ENCODE results near the gene UTP3.
"Not testable (repeated sequence)": the region's sequence is repeated elsewhere in the genome, so short reads cannot be mapped to it uniquely, and the experiment has no call there.

The UTP3 gene

DNA sequence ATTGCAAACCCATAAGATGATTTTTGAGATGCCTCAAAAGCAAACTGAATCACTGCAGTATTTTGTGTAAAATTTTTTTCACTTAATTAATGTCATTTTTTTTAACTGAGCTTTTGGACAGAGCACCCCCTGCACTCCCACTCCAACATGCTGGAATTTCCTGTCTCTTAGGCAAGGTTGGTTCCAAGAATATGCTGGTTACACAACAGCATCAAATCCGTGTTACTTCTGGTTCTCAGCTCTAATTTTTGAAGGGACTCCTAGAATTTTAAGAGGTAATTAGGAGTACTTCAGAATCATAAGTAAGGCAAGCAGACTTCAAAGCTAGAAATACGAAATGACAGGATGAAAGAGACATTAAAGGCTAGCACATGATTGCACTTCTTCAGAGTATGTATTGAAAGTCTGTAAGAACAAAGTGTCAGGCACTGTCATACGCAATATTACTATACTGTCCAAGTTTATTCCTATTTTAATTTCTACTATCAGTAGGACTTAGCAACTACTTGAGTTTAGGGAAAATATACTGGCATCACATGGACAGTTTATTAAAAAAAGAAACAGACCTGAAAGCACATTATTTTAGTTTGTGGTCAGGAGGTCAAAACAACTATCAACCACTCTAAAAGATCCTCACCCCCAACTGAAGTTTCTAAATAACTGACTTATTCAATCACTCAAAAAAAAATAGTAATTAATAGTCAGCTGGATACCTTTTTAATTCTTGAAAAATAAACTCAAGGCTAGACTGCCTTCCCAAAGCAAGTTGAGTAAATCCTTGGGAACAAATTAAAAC lies 20.4 kb upstream of the UTP3 start:
- Histone ChIP-seq H3K4me3 (ENCODE audit: low read depth in 1 of 2, low read length in 2 of 2) (no peak overlapping the region), H3K4me1 (ENCODE audit: control insufficient read depth in 1 of 2, insufficient read depth in 2 of 2, low read length in 2 of 2) (no peaks in the 10 kb centered on the region), H3K9me3 (ENCODE audit: control insufficient read depth in 1 of 2, low read length in 2 of 2) (no peaks in the 10 kb centered on the region), H3K27me3 (ENCODE audit: control insufficient read depth in 1 of 2, insufficient read depth in 2 of 2, low read length in 2 of 2) (no peaks in the 10 kb centered on the region), H3K9ac (ENCODE audit: low read depth in 1 of 2, low read length in 2 of 2) (no peak overlapping the region), H3K27ac (ENCODE audit: low read depth, low read length) (no peak overlapping the region), H3K36me3 (ENCODE audit: control insufficient read depth in 1 of 2, insufficient read depth in 2 of 2, low read length in 2 of 2) (no peaks in the 10 kb centered on the region)

DNA sequence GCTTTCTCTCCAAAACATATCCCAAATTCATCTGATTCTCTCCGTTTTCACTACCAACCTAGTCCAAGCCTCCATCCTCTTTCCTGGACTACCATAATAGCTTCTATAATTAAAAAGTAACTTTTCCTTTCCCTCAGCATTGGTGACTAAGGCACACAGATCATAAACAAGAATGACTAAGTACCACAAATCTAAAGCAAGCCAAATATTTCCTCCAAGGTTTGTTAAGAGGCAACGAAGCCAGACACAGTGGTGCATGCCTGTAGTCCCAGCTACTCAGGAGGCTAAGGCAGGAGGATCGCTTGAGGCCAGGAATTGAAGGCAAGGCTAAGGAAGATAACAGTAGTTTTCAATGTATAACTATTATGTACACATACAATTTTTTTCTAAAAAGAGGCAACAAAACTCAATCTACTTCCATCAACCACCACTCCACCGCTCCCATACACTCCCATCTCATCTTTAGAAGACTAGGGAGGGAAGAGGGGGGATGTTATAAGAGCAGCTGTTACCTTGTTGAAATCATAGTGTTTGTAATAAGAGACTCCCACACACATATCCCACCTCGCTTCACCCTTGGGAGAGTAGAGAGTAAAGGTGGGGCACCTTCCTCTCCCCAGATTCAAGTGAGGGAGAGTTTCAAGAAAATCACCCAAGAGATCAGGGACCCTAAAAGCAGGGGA lies 17.9 kb upstream of the UTP3 start:
- Histone ChIP-seq H3K4me1 (ENCODE audit: control insufficient read depth in 1 of 2, insufficient read depth in 2 of 2, low read length in 2 of 2) (no peaks in the 10 kb centered on the region), H3K27me3 (ENCODE audit: control insufficient read depth in 1 of 2, insufficient read depth in 2 of 2, low read length in 2 of 2) (no peaks in the 10 kb centered on the region), H3K27ac (ENCODE audit: low read depth, low read length) (no peak overlapping the region)

DNA sequence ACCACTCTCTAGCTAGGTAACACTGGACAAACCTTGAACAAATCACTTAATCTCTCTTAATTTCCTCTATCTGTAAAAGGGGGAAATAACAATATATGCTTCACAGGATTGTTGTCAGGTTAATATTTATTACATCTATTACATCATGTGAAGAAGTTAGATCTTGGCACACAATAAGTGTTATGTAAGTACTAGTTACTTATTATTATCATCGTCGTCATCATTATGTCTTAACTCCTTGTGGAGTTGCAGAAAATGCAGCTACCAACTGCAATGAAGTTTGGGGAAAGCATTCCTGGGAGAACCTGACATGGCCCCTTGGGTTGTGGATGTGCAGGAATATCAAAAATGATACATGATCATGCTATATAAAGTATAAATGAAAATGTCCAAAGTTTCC lies 17.2 kb upstream of the UTP3 start:
- Histone ChIP-seq H3K9me3 (ENCODE audit: control insufficient read depth in 1 of 2, low read length in 2 of 2) (no peaks in the 10 kb centered on the region), H3K27ac (ENCODE audit: low read depth, low read length) (no peak overlapping the region), H3K4me3 (ENCODE audit: low read depth in 1 of 2, low read length in 2 of 2) (no peak overlapping the region), H3K4me1 (ENCODE audit: control insufficient read depth in 1 of 2, insufficient read depth in 2 of 2, low read length in 2 of 2) (no peaks in the 10 kb centered on the region), H3K9ac (ENCODE audit: low read depth in 1 of 2, low read length in 2 of 2) (no peak overlapping the region), H3K36me3 (ENCODE audit: control insufficient read depth in 1 of 2, insufficient read depth in 2 of 2, low read length in 2 of 2) (no peaks in the 10 kb centered on the region), H3K27me3 (ENCODE audit: control insufficient read depth in 1 of 2, insufficient read depth in 2 of 2, low read length in 2 of 2) (no peaks in the 10 kb centered on the region)

More for the DNA sequence above, 17.9 kb upstream of the UTP3 start:
- Histone ChIP-seq H3K4me3 (ENCODE audit: low read depth in 1 of 2, low read length in 2 of 2) (no peak overlapping the region), H3K9me3 (ENCODE audit: control insufficient read depth in 1 of 2, low read length in 2 of 2) (no peaks in the 10 kb centered on the region), H3K9ac (ENCODE audit: low read depth in 1 of 2, low read length in 2 of 2) (no peak overlapping the region), H3K36me3 (ENCODE audit: control insufficient read depth in 1 of 2, insufficient read depth in 2 of 2, low read length in 2 of 2) (no peaks in the 10 kb centered on the region)

DNA sequence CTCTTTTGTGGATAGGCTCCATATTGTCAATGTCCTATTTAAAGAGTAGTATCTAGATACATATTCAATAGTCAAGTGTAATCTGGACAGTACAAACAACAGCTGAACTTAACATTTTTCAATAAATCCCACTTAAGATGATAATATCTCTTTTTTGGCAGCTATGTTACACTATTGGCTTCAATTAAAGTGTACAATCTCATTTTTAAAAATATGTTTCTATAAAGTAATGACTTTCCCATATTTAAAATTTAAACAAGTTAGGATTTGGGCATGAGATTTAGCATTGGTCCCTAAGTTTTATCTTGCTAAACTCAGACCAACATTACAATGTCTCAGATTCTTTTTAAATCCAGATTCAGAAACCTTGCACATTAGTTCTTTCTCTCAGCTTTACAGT lies 14.1 kb upstream of the UTP3 start:
- H3K9me3 ChIP-seq (ENCODE audit: control insufficient read depth in 1 of 2, low read length in 2 of 2) = no peaks in the 10 kb centered on the region
- H3K27ac ChIP-seq (ENCODE audit: low read depth, low read length) = no peak overlapping the region
- H3K4me3 ChIP-seq (ENCODE audit: low read depth in 1 of 2, low read length in 2 of 2) = no peak overlapping the region
- H3K36me3 ChIP-seq (ENCODE audit: control insufficient read depth in 1 of 2, insufficient read depth in 2 of 2, low read length in 2 of 2) = no peaks in the 10 kb centered on the region
- H3K4me1 ChIP-seq (ENCODE audit: control insufficient read depth in 1 of 2, insufficient read depth in 2 of 2, low read length in 2 of 2) = no peaks in the 10 kb centered on the region
- no peaks in the 10 kb centered on the region for H3K27me3 ChIP-seq (ENCODE audit: control insufficient read depth in 1 of 2, insufficient read depth in 2 of 2, low read length in 2 of 2)
- H3K9ac ChIP-seq (ENCODE audit: low read depth in 1 of 2, low read length in 2 of 2) = no peak overlapping the region

DNA sequence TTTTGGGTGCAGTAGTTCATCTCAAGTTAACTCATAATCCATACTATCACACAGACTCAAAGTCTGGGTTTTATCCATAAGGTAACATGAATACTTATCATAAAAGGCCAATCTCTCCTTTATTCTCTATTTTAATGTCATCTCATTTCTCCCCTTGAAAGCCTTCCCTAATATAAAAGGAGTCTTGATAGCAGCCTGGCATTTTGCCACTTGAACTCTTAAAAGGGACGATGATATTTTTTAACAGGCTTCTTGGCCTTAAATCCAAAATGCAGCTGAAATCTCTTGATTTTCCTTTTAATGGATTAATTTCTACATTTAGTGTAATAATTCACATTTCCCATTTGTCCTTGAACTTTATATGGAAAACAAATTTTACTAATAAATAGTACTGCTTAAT lies 13.6 kb upstream of the UTP3 start:
- H3K9ac ChIP-seq (ENCODE audit: low read depth in 1 of 2, low read length in 2 of 2) = no peak overlapping the region
- H3K9me3 ChIP-seq (ENCODE audit: control insufficient read depth in 1 of 2, low read length in 2 of 2) = no peaks in the 10 kb centered on the region
- H3K27me3 ChIP-seq (ENCODE audit: control insufficient read depth in 1 of 2, insufficient read depth in 2 of 2, low read length in 2 of 2) = no peaks in the 10 kb centered on the region
- no peak overlapping the region for H3K27ac ChIP-seq (ENCODE audit: low read depth, low read length)
- no peak overlapping the region for H3K4me3 ChIP-seq (ENCODE audit: low read depth in 1 of 2, low read length in 2 of 2)
- H3K36me3 ChIP-seq (ENCODE audit: control insufficient read depth in 1 of 2, insufficient read depth in 2 of 2, low read length in 2 of 2) = no peaks in the 10 kb centered on the region
- H3K4me1 ChIP-seq (ENCODE audit: control insufficient read depth in 1 of 2, insufficient read depth in 2 of 2, low read length in 2 of 2) = no peaks in the 10 kb centered on the region

DNA sequence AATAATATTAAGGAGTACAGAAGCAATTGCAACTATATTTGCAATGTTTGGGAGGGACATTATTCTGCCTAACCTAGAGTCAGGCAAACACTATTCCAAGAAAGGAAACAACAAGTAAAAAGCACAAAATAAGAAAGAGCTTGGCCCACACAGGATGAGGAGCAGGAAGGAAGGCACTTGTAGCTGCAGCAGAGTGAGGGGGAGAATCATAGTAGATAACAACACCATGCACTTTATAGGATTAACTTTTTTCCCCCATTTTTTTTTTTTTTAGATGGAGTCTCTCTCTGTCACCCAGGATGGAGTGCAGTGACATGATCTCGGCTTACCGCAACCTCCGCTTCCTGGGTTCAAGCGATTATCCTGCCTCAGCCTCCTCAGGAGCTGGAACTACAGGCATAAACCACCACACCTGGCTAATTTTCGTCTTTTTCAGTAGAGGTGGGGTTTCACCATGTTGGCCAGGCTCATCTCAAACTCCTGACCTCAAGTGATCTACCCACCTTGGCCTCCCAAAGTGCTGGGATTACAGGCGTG lies 11.7 kb upstream of the UTP3 start:
- Histone ChIP-seq H3K36me3 (ENCODE audit: control insufficient read depth in 1 of 2, insufficient read depth in 2 of 2, low read length in 2 of 2) (no peaks in the 10 kb centered on the region), H3K27ac (ENCODE audit: low read depth, low read length) (no peak overlapping the region), H3K9me3 (ENCODE audit: control insufficient read depth in 1 of 2, low read length in 2 of 2) (no peaks in the 10 kb centered on the region), H3K4me3 (ENCODE audit: low read depth in 1 of 2, low read length in 2 of 2) (no peak overlapping the region), H3K4me1 (ENCODE audit: control insufficient read depth in 1 of 2, insufficient read depth in 2 of 2, low read length in 2 of 2) (no peaks in the 10 kb centered on the region), H3K9ac (ENCODE audit: low read depth in 1 of 2, low read length in 2 of 2) (no peak overlapping the region), H3K27me3 (ENCODE audit: control insufficient read depth in 1 of 2, insufficient read depth in 2 of 2, low read length in 2 of 2) (no peaks in the 10 kb centered on the region)

DNA sequence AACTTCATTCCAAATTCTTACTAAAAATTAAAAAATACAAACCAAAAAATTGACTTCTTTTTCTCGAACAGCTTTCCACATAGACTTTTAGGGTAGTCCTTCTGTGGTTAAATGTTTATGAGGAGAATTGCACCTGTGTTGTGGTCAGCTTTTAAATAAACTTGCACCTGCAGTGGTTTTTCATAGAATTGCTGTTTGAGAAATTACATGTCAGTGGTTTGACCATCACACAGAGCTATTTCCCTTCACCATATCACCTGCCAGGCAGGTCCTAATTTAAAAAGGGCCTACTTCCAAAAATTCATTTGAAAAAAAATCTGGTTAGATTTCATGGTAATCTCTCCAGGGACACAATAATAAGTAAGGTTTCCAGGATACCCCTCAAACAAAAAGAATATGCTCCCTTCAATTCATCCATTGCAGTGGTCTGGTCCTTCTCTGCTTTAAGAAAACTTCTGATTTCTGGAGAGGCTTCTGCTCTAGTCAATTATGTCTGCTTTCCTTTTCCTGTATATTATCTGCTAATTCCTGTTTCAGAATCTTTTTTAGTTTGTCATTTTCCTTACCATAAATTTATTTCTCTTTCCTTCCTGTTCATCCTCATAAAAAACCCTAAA lies 9.8 kb upstream of the UTP3 start:
- Histone ChIP-seq H3K4me1 (ENCODE audit: control insufficient read depth in 1 of 2, insufficient read depth in 2 of 2, low read length in 2 of 2) (no peaks in the 10 kb centered on the region), H3K27ac (ENCODE audit: low read depth, low read length) (no peak overlapping the region), H3K9me3 (ENCODE audit: control insufficient read depth in 1 of 2, low read length in 2 of 2) (no peaks in the 10 kb centered on the region), H3K27me3 (ENCODE audit: control insufficient read depth in 1 of 2, insufficient read depth in 2 of 2, low read length in 2 of 2) (no peaks in the 10 kb centered on the region), H3K9ac (ENCODE audit: low read depth in 1 of 2, low read length in 2 of 2) (no peak overlapping the region), H3K36me3 (ENCODE audit: control insufficient read depth in 1 of 2, insufficient read depth in 2 of 2, low read length in 2 of 2) (no peaks in the 10 kb centered on the region), H3K4me3 (ENCODE audit: low read depth in 1 of 2, low read length in 2 of 2) (no peak overlapping the region)

DNA sequence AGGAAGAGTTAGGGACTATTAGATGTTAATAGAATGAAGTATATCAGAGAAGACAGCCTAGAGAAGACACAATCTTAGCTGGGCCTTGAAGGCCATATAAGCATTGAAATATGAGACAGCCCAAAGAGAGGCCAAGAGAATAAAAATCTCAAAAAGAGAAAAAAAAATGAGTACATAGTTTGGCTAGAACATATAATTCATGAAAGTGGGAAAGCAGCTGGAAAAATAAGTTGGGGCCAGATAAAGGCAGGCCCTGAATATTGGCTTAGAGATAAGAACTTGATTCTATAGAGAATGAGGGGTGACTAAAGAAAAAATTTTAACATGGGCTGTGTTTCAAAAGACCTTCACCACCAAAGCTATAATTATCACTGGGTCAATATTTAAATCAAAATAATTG lies 7.4 kb upstream of the UTP3 start:
- Histone ChIP-seq H3K4me3 (ENCODE audit: low read depth in 1 of 2, low read length in 2 of 2) (no peak overlapping the region), H3K9ac (ENCODE audit: low read depth in 1 of 2, low read length in 2 of 2) (no peak overlapping the region), H3K36me3 (ENCODE audit: control insufficient read depth in 1 of 2, insufficient read depth in 2 of 2, low read length in 2 of 2) (no peaks in the 10 kb centered on the region), H3K27ac (ENCODE audit: low read depth, low read length) (no peak overlapping the region), H3K27me3 (ENCODE audit: control insufficient read depth in 1 of 2, insufficient read depth in 2 of 2, low read length in 2 of 2) (no peaks in the 10 kb centered on the region), H3K9me3 (ENCODE audit: control insufficient read depth in 1 of 2, low read length in 2 of 2) (no peaks in the 10 kb centered on the region), H3K4me1 (ENCODE audit: control insufficient read depth in 1 of 2, insufficient read depth in 2 of 2, low read length in 2 of 2) (no peaks in the 10 kb centered on the region)

DNA sequence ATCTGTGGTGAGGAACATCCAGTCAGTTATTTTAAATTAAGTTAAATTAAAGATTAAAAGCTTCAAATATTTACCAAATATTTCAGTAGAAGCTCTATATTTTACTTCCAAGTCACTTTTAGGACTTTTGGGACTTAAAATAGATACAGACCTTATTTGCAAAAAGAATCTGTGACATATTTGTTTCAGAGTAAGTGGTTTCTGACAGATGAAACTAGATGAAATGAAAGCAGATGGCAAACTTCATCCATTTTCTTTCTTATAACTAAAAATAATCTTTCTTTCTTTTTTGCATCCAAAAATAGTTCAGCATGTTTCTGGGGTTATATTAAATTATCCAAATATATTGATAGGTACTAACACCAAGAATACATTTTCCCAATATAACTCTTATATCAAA lies 6.6 kb upstream of the UTP3 start:
- no peak overlapping the region for H3K27ac ChIP-seq (ENCODE audit: low read depth, low read length)
- no peak overlapping the region for H3K4me3 ChIP-seq (ENCODE audit: low read depth in 1 of 2, low read length in 2 of 2)
- H3K36me3 ChIP-seq (ENCODE audit: control insufficient read depth in 1 of 2, insufficient read depth in 2 of 2, low read length in 2 of 2) = no peaks in the 10 kb centered on the region
- H3K9ac ChIP-seq (ENCODE audit: low read depth in 1 of 2, low read length in 2 of 2) = no peak overlapping the region
- H3K4me1 ChIP-seq (ENCODE audit: control insufficient read depth in 1 of 2, insufficient read depth in 2 of 2, low read length in 2 of 2) = no peaks in the 10 kb centered on the region
- H3K27me3 ChIP-seq (ENCODE audit: control insufficient read depth in 1 of 2, insufficient read depth in 2 of 2, low read length in 2 of 2) = no peaks in the 10 kb centered on the region
- no peaks in the 10 kb centered on the region for H3K9me3 ChIP-seq (ENCODE audit: control insufficient read depth in 1 of 2, low read length in 2 of 2)

DNA sequence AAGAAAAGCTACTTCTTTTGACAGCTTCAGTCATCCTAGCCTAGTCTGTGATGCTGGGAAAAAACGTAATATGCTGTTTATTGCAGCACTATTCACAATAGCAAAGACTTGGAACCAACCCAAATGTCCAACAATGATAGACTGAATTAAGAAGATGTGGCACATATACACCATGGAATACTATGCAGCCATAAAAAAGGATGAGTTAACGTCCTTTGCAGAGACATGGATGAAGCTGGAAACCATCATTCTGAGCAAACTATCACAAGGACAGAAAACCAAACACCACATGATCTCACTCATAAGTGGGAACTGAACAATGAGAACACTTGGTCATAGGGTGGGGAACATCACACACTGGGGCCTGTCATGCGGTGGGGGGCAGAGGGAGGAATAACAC lies 6.2 kb upstream of the UTP3 start:
- not testable (repeated sequence) for H3K4me3 ChIP-seq (ENCODE audit: low read depth in 1 of 2, low read length in 2 of 2); H3K27ac ChIP-seq (ENCODE audit: low read depth, low read length); H3K36me3 ChIP-seq (ENCODE audit: control insufficient read depth in 1 of 2, insufficient read depth in 2 of 2, low read length in 2 of 2); H3K27me3 ChIP-seq (ENCODE audit: control insufficient read depth in 1 of 2, insufficient read depth in 2 of 2, low read length in 2 of 2); H3K9me3 ChIP-seq (ENCODE audit: control insufficient read depth in 1 of 2, low read length in 2 of 2); H3K4me1 ChIP-seq (ENCODE audit: control insufficient read depth in 1 of 2, insufficient read depth in 2 of 2, low read length in 2 of 2); H3K9ac ChIP-seq (ENCODE audit: low read depth in 1 of 2, low read length in 2 of 2)

Data from duodenal mucosa (tissue), 2 donors.